GM18505 (cell line): ENCODE data around the gene DIMT1.

Experiments used
- ATAC-seq: cut with Tn5 transposase; IDR thresholded peaks from one replicate; pipeline ENCODE4 v1.9.1; 2021; ENCODE audit not compliant: unreplicated experiment
- POLR2A ChIP-seq: IDR thresholded peaks from 4 replicates; pipeline ENCODE4 v1.6.1; 2011; ENCODE audit warnings: borderline replicate concordance; ENCODE audit not compliant: insufficient read depth, insufficient read length; ENCODE audit errors: extremely low read depth

Gene DIMT1

GRCh38 chr5:62403411-62404250 lies at the start of gene DIMT1:
Gene DIMT1 (minus strand): TSS chr5:62403905. CDS start chr5:62403772, 133 bp downstream.
- peak; percentile 88 for TF ChIP-seq POLR2A
- peak; percentile 97 for ATAC-seq

- no peak for ATAC-seq
- TF ChIP-seq POLR2A: no peak
These were observed 46.6 kb upstream of the DIMT1 start for GRCh38 chr5:62450259-62450658.

DNA sequence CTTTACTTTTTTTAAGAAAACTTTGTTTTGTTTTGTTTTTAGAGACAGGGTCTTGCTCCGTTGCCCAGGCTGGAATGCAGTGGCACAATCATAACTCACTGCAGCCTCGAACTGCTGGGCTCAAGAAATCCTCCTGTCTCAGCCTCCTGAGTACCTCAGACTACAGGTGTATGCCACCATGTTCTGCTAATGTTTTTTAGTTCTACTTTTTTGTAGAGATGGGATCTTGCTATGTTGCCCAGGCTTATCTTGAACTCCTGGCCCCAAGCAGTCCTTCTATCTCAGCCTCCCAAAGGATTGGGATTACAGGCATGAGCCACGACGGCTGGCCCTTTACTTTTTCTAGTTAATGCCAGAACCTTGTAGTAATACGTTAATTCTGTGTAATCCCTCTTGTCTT lies 44.8 kb upstream of the DIMT1 start:
- no peak for TF ChIP-seq POLR2A
- no peak for ATAC-seq

DNA sequence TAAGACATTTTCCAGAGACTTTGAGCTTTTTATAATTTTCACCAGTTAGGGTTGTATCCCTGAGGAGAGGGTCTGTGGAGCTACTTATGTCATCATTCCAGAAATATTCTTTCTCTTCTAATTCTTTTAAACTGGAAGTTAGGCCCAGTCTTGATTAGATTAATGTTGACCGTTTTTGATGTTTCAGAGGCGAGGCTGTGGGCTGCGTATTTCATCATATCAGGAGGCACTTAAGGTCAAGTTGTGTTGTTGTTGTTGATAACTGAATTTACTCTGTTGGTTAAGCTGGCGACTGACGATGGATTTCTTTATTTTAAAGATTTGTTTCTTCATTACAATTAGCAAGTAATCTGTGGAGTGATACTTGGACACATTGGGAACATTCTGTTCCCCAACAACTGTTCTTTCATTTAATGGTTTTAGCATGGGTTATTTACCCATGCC lies 28.9 kb upstream of the DIMT1 start:
- TF ChIP-seq POLR2A: no peak
- no peak for ATAC-seq

GRCh38 chr5:62431735-62432620 lies 28.3 kb upstream of the DIMT1 start:
- no peak for ATAC-seq
- no peak for TF ChIP-seq POLR2A

DNA sequence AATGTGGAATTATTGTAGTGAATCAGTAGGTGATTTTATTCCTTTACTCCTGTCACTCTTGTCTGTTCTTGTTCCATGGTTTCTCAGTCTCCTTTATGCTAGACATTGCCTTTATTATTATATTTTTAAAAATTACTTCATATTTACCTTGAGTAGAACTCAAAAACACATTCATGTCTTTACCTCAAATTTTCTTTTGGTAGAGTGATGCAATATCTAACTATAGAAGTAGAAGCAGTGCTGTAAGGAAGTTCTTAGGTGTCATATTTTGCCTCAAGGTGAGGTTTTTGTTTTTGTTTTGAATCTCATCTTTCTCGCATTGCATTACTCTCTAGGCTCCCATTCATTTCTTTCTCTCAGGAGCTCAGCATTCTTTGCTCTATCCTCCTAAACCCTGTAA lies 21.1 kb upstream of the DIMT1 start:
- ATAC-seq: no peak

GRCh38 chr5:62421414-62421813 lies 17.7 kb upstream of the DIMT1 start:
- TF ChIP-seq POLR2A: no peak

More for the DNA sequence above, 21.1 kb upstream of the DIMT1 start:
- no peak for TF ChIP-seq POLR2A

DNA sequence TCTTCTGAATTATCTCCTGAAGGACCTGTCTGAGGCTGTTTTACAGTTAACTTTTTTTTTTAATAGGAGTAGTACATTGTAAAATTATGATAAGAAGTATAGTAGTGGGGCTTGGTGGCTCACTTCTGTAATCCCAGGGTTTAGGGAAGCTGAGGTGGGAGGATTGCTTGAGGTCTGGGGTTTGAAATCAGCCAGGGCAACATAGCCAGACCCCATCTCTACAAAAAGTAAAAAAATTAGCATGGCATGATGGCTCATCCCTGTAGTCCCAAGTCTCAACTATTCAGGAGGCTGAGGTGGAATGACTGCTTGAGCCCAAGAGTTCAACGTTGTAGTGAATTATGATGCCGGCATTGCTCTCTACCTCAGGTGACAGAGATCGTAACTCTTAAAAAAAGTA lies 15.9 kb upstream of the DIMT1 start:
- no peak for TF ChIP-seq POLR2A
- no peak for ATAC-seq

More at GRCh38 chr5:62421414-62421813, 17.7 kb upstream of the DIMT1 start:
- no peak for ATAC-seq

- no peak for ATAC-seq
- no peak for TF ChIP-seq POLR2A
These were observed 14.9 kb upstream of the DIMT1 start for GRCh38 chr5:62418462-62419076.

- no peak for TF ChIP-seq POLR2A
- no peak for ATAC-seq
These were observed 10.0 kb upstream of the DIMT1 start for GRCh38 chr5:62413711-62414110.

DNA sequence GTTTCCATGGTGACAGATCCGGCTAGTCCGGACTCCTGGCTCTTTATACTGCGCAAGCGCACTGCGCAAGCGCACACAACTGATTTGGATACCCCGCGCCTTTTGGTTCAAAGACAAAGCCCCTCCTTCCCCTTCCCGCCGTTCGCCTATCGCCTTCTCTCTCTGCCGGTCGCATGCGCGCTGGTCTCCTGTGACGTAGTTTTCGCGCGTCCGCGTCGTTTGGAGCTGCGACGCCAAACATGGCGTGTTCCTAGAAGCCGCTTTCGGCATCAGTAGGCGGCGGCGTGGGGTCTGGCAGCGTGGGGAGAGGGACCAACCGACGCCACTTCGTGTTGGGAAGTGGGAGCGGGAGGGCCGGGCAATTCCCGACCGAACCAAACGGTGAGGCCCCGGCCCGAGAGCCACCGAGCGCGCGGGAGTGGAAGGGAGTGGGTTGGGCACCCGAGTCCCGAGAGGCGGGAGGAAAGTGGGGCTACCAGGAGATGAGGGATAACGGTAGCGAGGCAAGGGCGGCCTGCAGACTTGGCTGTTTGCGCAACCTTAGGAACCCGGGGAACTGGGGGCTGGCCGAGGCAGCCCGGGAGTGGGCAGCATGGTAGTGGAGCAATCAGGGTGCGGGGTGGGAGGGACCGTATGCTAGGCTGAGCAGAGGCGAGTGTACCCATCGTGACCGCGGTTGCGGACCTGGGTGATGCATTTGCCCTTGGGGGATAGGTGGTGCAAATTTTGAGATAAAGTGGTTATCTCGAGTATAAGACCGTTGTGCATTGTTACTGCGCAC lies 9.0 kb upstream of the DIMT1 start, which contains the start of gene IPO11:
TSS of gene IPO11 (plus strand) at position 215 of the 781 bp plus-strand sequence. CDS start 24,517 bp downstream, outside the sequence.
- peak; percentile 82 for TF ChIP-seq POLR2A
- ATAC-seq: peak; percentile 96

DNA sequence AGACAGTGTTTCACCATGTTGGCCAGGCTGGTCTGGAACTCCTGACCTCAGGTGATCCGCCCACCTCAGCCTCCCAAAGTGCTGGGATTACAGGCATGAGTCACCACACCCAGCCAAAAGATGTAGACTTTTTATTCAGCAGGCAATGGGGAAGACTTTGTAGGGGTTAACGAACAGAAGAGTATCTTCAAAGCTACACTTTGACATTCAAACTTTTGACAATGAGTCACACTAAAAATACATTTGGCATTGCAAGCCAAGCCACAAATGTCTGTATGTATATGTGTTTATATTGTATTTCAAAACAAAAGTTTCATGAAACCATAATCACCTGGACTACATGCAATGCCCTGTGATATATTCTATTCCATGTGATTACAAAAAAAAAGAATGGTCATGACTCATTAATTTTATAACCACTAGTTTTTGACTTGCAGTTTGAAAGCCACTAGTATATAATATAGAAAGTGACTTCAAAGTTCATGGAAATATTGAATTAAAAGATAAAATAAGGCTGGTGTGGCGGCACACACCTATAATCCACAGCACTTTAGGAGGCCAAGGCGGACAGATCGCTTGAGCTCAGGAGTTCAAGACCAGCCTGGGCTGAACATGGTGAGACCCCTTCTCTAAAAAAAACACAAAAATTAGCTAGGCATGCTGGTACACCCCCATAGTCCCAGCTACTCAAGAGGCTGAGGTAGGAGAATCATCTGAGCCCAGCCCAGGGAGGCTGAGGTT lies 8.3 kb downstream of the DIMT1 start:
- no peak for TF ChIP-seq POLR2A
- no peak for ATAC-seq
